Skeletal muscle tissue (tissue), 4 donors: ENCODE data around the gene HDAC10. TPM values are rescaled to one million over a fixed set of nuclear protein-coding genes. Genes with fewer than 3 reads are reported as not detected.

Source experiments
- H3K27ac ChIP-seq: one replicate; pipeline ENCODE4 v1.7.0; 2013; ENCODE audit warnings: mild to moderate bottlenecking, low read depth, low read length, inconsistent platforms
- H3K27me3 ChIP-seq, 3 donors: one replicate each; pipeline ENCODE4 v1.7.0; 2013; ENCODE audit warnings: low read length in 3 of 3; ENCODE audit not compliant: control insufficient read depth in 3 of 3, insufficient read depth in 3 of 3
- H3K36me3 ChIP-seq, 3 donors: one replicate each; pipeline ENCODE4 v1.7.0; 2013; ENCODE audit warnings: low read length in 3 of 3; ENCODE audit not compliant: control insufficient read depth in 3 of 3, insufficient read depth in 3 of 3
- H3K4me1 ChIP-seq, 3 donors: one replicate each; pipeline ENCODE4 v1.7.0; 2013; ENCODE audit warnings: low read length in 3 of 3, mild to moderate bottlenecking in 3 of 3; ENCODE audit not compliant: control insufficient read depth in 3 of 3, insufficient read depth in 3 of 3
- H3K4me3 ChIP-seq, 3 donors: one replicate each; pipeline ENCODE4 v1.7.0; 2013; ENCODE audit warnings: low read length in 3 of 3
- H3K9ac ChIP-seq, 3 donors: one replicate each; pipeline ENCODE4 v1.7.0; 2013; ENCODE audit warnings: low read length in 3 of 3, mild to moderate bottlenecking in 3 of 3, moderate library complexity in 2 of 3, low read depth in 1 of 3
- H3K9me3 ChIP-seq, 3 donors: one replicate each; pipeline ENCODE4 v1.7.0; 2013; ENCODE audit warnings: low read length in 3 of 3; ENCODE audit not compliant: control insufficient read depth in 3 of 3
- total RNA-seq: library from RNA; depleted of rRNA; stranded (reverse); fragments of >200 nt; gene quantifications from one replicate; pipeline ENCODE4 v1.2.3, GENCODE V29; 2014
- donor health status: Osteomylitis.

The HDAC10 gene
- total RNA-seq, 1 donor from 2014 or later: 8.9 TPM

- Histone ChIP-seq H3K9me3 (no peaks in the 10 kb centered on the region), H3K27me3 (no peaks in the 10 kb centered on the region), H3K4me1 (no peaks in the 10 kb centered on the region), H3K9ac (no peak overlapping the region), H3K4me3 (no peak overlapping the region), H3K36me3 (peaks cover 59 to 62% (median 59%) of the 10 kb centered on the region in 3 donors), H3K27ac (no peak overlapping the region)
Measured at GRCh38 chr22:50226875-50227165, 24.2 kb downstream of the HDAC10 start.

GRCh38 chr22:50226063-50226874, 24.8 kb downstream of the HDAC10 start:
- no peaks in the 10 kb centered on the region for H3K27me3 ChIP-seq
- H3K4me3 ChIP-seq: no peak overlapping the region
- no peaks in the 10 kb centered on the region for H3K9me3 ChIP-seq
- no peaks in the 10 kb centered on the region for H3K4me1 ChIP-seq
- no peak overlapping the region for H3K27ac ChIP-seq
- peaks cover 64 to 68% (median 64%) of the 10 kb centered on the region in 3 donors for H3K36me3 ChIP-seq
- H3K9ac ChIP-seq: no peak overlapping the region

GRCh38 chr22:50225200-50225969, 25.7 kb downstream of the HDAC10 start:
- H3K9ac ChIP-seq: no peak overlapping the region

DNA sequence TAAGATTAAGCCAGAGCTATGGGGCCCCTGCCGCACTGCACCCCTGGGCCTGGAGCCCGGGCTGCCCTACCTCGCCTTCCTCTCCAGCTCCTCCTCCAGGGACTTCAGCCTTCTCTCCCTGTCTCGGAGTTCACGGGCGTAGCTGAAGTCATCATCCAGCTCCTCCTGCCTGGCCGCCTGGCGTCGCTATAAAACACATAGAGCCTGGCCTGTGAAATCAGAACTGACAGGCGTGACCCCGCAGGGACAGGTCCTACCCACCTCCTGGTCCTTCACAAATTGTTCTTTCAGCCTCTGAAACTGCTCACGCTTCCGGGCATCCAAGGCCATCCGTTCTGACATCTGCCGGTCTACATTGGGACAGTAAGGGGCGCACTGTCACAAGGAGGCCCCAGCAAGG, 27.0 kb downstream of the HDAC10 start:
- Histone ChIP-seq H3K9ac (no peak overlapping the region), H3K9me3 (no peaks in the 10 kb centered on the region), H3K4me1 (peaks cover 0 to 5% (median 4%) of the 10 kb centered on the region in 3 donors), H3K27ac (no peak overlapping the region), H3K27me3 (no peaks in the 10 kb centered on the region), H3K4me3 (no peak overlapping the region), H3K36me3 (peaks cover 67 to 79% (median 77%) of the 10 kb centered on the region in 3 donors)

More at GRCh38 chr22:50225200-50225969, 25.7 kb downstream of the HDAC10 start:
- no peaks in the 10 kb centered on the region for H3K4me1 ChIP-seq
- no peaks in the 10 kb centered on the region for H3K9me3 ChIP-seq
- no peaks in the 10 kb centered on the region for H3K27me3 ChIP-seq
- no peak overlapping the region for H3K27ac ChIP-seq
- no peak overlapping the region for H3K4me3 ChIP-seq
- peaks cover 73 to 76% (median 73%) of the 10 kb centered on the region in 3 donors for H3K36me3 ChIP-seq

DNA sequence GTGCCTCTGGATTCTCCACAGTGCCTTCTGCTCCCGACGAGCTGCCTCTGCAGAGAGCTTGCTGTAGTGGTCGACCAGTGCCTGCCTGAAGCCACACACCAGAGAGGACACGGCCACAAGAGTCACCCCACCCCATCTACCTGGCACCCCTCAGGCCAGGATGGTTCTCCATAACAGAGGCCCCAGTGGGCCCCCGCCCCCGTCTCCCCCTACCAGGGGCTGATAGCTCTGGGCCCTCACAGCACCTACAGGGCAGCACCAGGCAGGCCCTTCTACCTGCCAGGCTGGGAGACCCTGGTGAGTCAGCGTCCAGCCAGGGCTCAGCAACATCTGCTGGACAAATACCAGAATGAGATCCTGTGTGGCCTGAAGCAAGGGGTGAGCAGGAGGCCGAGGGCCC, 28.6 kb downstream of the HDAC10 start:
- Histone ChIP-seq H3K9me3 (no peaks in the 10 kb centered on the region), H3K27me3 (no peaks in the 10 kb centered on the region)

GRCh38 chr22:50221410-50222300, 29.4 kb downstream of the HDAC10 start:
- peaks cover 74 to 88% (median 83%) of the 10 kb centered on the region in 3 donors for H3K36me3 ChIP-seq
- no peaks in the 10 kb centered on the region for H3K27me3 ChIP-seq
- no peak overlapping the region for H3K9ac ChIP-seq
- peaks cover 0 to 10% (median 4%) of the 10 kb centered on the region in 3 donors for H3K4me1 ChIP-seq
- no peaks in the 10 kb centered on the region for H3K9me3 ChIP-seq
- no peak overlapping the region for H3K4me3 ChIP-seq
- H3K27ac ChIP-seq: no peak overlapping the region

More for the DNA sequence above, 28.6 kb downstream of the HDAC10 start:
- Histone ChIP-seq H3K4me3 (no peak overlapping the region), H3K9ac (no peak overlapping the region), H3K27ac (no peak overlapping the region), H3K4me1 (peaks cover 0 to 10% (median 4%) of the 10 kb centered on the region in 3 donors), H3K36me3 (peaks cover 70 to 85% (median 82%) of the 10 kb centered on the region in 3 donors)

DNA sequence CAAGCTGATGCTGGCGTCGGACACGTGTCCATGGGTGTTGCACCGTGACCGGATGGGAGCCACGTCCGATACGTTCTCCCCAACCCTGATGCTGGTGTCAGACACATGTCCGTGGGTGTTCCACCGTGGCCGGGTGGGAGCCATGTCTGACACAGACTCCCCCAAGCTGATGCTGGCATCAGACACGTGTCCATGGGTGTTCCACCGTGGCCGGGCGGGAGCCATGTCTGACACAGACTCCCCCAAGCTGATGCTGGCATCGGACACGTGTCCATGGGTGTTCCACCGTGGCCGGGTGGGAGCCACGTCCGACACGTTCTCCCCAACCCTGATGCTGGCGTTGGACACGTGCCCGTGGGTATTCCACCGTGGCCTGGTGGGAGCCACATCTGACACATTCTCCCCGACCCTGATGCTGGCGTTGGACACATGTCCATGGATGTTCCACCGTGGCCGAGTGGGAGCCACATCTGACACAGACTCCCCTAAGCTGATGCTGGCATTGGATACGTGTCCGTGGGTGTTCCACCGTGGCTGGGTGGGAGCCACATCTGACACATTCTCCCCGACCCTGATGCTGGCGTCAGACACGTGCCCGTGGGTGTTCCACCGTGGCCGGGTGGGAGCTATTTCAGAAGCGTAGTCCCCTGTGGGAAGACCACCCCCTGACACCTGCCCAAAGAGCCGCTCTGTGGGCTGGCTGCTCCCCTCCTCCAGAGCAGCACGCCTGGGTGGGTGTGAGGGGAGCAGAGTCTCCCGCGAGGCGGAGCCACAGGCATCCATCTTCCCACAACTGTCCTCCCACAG, 30.3 kb downstream of the HDAC10 start:
- Histone ChIP-seq H3K4me1 (peaks cover 0 to 10% (median 4%) of the 10 kb centered on the region in 3 donors), H3K27me3 (no peaks in the 10 kb centered on the region), H3K9ac (no peak overlapping the region), H3K4me3 (no peak overlapping the region), H3K36me3 (peaks cover 78 to 89% (median 85%) of the 10 kb centered on the region in 3 donors), H3K27ac (no peak overlapping the region), H3K9me3 (no peaks in the 10 kb centered on the region)

DNA sequence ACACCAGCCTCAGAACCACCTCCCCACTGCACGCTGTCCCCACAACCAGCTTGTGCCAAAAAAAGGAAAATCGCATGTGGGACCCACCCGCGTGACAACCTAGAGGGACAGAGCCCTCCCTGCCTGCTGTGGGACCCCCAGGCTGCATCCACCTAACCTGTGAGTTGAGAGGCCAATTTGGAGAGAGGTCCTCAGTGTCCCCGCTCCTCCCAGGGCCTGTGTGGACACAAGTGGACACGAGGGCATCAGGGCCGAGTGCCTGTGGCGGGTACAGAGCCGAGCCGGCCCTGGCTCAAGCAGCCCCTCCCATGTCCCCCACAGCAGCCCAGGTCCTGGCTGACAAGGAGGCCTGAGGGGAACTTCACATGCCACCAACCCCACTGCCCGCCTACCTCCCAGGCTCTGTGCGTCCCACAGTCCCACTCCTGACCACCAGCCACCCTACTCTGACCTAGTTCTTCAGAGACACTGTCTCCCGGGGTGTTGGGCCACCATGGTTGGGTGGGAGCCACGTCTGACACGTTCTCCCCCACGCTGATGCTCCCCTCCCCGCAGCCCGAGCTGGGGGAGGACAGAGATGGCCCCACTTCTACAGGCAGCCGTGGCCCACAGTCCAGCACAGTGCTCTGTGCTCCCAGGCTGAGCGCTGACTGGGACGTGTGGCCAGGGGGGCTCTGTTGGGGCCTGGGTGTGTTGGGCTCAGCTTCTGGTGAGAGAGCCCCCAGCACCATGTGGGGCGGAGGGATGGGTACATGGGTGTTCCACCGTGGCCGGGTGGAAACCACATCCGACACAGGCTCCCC, 31.1 kb downstream of the HDAC10 start:
- Histone ChIP-seq H3K27ac (no peak overlapping the region), H3K9ac (peak overlapping the region in 1 of 3 donors; percentile 33), H3K4me1 (peaks cover 0 to 13% (median 4%) of the 10 kb centered on the region in 3 donors), H3K4me3 (no peak overlapping the region), H3K27me3 (no peaks in the 10 kb centered on the region), H3K9me3 (no peaks in the 10 kb centered on the region), H3K36me3 (peaks cover 78 to 87% (median 80%) of the 10 kb centered on the region in 3 donors)
